GM19328 (cell line): ENCODE results near the gene NFKB1.
"Not testable (repeated sequence)": the region's sequence is repeated elsewhere in the genome, so short reads cannot be mapped to it uniquely, and the experiment has no call there.

Experiments used
- ATAC-seq: cut with Tn5 transposase; IDR thresholded peaks from one replicate; pipeline ENCODE4 v1.9.1; 2021; ENCODE audit warnings: mild to moderate bottlenecking, moderate library complexity; ENCODE audit not compliant: unreplicated experiment

NFKB1 gene

DNA sequence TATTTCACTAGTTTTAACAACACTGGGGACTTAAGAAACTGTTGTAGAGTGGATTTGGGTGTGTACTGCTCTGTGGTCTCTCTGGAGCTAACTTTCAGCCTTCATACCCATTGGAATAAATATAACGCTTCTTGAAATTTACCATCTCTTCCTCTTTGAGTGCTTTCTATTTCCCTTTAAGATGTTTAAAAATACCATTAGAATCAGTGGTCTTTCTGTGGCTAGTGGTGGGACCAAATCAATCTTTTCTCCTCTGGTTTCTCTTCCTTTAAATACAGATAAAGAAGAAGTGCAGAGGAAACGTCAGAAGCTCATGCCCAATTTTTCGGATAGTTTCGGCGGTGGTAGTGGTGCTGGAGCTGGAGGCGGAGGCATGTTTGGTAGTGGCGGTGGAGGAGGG is 92.0 kb downstream of the NFKB1 start:
- no peak for ATAC-seq

DNA sequence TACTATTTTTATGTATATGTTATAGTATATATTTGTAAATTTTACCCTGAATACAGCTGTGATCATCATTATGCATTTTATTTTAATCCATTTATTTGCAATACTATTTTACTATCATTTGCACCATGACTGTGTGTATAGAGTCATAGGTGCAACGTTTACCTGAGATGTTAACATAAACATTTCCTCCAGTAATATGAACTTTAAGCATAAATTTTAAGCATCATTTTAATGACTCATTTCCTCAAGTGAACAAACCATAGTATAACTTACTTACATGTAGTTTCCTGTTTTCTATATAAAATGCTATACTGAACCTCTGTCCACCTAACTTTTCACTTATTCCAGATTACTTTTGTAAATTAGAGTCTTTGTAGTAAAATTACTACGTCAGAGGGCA is 92.8 kb downstream of the NFKB1 start:
- ATAC-seq, result no peak

DNA sequence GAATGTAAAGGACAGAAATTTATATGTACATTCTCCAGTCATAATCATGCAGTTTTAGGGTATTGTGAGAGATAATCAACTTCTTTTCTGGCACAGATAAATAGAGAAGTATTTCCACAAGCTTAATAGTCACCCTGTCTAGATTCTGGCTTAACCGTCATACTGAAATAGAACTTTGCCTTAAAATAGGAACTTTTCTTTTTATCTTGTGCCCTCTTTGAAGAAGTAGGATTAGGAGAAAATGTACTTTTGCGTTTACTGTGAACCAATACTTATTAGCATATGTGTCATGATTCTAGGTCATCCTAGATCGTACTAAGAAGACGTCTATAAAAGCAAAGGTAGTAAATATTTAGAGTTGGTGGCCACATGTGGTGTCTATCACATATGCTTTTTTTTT is 95.4 kb downstream of the NFKB1 start:
- no peak for ATAC-seq

DNA sequence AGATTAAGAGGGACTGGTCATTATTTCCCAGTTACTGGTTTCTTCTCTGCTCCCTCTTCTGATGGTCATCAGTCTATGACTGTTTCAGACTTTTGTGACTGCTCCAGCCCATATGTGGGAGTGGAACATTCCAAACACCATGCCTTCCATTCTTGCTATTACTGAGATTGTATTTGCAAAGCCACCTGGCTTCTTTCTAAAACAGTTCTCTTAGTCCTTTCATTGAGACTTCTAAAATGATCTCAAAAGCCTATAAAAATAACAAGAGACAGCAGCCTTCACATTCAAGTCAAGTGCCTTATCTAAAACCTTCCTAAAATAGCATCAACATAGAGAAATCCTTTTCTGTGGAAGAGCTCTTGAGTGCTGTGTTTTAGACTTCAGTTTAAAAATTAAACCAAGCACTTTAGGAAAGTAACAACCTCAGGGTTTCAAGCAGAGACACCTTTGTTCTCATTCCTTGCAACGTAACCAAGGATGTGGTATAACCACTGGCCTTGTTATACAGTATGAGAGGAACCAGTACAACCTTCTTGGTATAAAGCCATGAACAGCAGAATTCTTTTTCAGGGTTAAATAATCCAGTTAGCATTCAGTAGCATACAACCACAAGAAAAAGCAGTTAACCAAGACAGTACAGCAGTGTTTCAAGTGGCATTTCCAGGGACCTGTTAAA is 97.1 kb downstream of the NFKB1 start:
- no peak for ATAC-seq

- no peak for ATAC-seq
These were observed 97.7 kb downstream of the NFKB1 start for GRCh38 chr4:102598762-102599374.

- no peak for ATAC-seq
These were observed 98.3 kb downstream of the NFKB1 start for GRCh38 chr4:102599455-102599854.

DNA sequence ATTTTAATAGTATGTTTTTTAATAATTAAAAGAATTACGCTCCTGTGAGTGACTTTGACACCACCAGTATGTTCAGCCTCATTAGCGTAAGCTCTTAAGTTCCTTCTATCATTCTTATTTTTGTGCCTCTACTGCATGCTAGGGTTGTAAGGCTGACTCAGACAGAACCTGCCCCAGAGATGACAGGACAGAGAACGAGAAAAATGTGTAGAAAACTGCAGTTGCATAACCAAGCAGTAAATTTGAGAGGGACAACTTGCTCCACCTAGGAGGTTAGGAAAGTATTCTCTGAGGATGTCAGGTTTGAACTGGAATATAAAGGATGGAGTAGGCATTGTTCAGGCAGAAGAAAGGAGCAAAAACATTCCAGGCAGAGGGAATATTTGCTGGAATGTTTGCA is 98.7 kb downstream of the NFKB1 start:
- ATAC-seq, result no peak

DNA sequence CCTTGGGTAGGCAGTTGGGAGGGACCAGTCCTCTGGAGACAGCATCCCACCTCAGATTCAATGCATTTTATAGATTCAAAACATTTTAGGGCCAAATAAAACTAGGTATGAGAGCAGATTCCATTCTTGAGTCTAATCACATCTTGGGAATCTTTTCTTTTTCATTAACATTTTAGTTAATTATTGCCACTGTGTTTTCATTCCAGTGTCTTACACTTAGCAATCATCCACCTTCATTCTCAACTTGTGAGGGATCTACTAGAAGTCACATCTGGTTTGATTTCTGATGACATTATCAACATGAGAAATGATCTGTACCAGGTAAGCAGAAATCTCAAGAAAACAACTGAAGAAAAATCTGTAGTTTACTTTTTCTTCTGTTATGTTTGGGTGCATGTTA is 99.5 kb downstream of the NFKB1 start:
- no peak for ATAC-seq

- ATAC-seq, result no peak
These were observed 100.5 kb downstream of the NFKB1 start for GRCh38 chr4:102601586-102602227.

GRCh38 chr4:102604222-102604940 is 103.2 kb downstream of the NFKB1 start:
- no peak for ATAC-seq

- ATAC-seq, result no peak
These were observed 105.1 kb downstream of the NFKB1 start for GRCh38 chr4:102606261-102606660.

DNA sequence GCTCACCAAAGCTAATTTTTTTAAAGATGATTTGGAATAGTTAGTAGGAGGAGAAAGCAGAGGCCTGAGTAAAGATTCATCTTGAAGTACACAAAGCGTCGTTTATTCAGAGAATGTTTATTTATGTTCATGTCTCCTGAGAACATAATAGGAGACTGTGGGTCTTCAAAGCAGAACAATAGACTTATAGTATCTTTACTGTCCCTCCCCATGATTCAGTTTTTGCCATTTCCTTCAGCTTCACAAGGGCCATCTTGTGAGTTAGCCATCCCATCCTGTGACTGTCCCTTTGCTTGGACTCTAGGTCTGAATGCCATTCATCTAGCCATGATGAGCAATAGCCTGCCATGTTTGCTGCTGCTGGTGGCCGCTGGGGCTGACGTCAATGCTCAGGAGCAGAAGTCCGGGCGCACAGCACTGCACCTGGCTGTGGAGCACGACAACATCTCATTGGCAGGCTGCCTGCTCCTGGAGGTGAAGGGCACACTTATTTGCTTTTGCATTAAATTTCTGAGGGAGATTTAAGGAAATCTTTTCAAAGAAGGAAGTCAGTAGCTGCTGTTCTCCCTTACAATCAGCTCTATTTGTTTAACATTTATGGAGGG is 105.8 kb downstream of the NFKB1 start:
- no peak for ATAC-seq

- no peak for ATAC-seq
These were observed 107.0 kb downstream of the NFKB1 start for GRCh38 chr4:102608190-102608589.

- ATAC-seq, result no peak
These were observed 108.8 kb downstream of the NFKB1 start for GRCh38 chr4:102610007-102610406.

DNA sequence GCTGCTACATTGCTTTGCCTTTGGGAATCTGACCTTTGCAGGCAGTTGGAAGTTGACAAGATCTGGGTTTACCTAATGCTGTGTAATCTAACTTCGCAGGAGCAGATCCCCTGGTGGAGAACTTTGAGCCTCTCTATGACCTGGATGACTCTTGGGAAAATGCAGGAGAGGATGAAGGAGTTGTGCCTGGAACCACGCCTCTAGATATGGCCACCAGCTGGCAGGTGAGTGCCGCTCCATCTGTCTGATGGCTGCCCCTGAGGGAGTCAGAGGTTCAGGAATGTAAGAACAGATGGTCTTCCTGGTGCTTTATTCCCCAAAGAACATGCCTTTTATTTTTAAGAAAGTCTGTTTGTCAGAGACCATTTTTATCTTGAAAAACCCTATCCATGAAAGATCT is 109.3 kb downstream of the NFKB1 start:
- no peak for ATAC-seq

GRCh38 chr4:102612210-102612609 is 111.1 kb downstream of the NFKB1 start:
- ATAC-seq, result no peak

- ATAC-seq, result no peak
These were observed 111.7 kb downstream of the NFKB1 start for GRCh38 chr4:102612824-102613366.

DNA sequence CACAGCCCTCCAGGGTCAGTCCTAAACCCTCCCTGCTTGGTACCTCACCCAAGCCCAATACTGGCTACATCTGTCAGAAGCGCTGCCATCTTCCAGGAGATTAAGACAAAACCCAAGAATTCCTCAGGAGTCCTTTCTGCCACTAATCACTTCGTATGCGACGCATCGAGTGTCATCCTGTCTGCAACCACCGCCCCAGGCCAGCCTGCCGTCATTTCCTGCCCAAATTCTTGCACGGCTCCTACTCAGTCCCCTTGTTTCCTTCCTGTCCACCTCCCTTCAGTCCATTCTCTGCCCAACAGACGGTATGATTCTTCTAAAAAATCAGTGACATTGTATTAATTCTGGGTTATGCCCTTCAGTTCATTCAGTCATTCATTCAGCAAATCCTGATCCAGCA is 113.6 kb downstream of the NFKB1 start:
- ATAC-seq, result no peak

DNA sequence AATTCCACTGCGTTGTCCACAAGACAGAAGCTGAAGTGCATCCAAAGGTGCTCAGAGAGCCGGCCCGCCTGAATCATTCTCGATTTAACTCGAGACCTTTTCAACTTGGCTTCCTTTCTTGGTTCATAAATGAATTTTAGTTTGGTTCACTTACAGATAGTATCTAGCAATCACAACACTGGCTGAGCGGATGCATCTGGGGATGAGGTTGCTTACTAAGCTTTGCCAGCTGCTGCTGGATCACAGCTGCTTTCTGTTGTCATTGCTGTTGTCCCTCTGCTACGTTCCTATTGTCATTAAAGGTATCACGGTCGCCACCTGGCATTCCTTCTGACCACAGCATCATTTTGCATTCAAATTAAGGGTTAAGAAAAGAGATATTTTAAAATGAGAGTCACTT is 115.5 kb downstream of the NFKB1 start:
- ATAC-seq, result no peak

DNA sequence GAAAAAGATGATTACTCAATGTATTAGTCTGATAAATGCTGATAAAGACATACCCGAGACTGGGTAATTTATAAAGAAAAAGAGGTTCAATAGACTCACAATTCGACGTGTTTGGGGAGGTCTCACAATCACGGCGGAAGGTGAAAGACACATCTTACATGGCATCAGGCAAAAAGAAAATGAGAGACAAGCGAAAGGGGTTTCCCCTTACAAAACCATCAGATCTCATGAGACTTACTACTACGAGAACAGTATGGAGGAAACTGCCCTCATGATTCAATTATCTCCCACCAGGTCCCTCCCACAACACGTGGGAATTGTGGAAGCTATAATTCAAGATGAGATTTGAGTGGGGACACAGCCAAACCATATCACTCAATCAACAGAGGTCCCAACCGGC is 117.9 kb downstream of the NFKB1 start:
- not testable (repeated sequence) for ATAC-seq
